ENCODE data around the gene PSG11. TPM values are rescaled to one million over a fixed set of nuclear protein-coding genes. Genes with fewer than 3 reads are reported as not detected.
"Not testable (repeated sequence)": the region's sequence is repeated elsewhere in the genome, so short reads cannot be mapped to it uniquely, and the experiment has no call there.

Gene PSG11
- total and polyA plus RNA-seq, 2 of the 8 experiments (the other 6 are each of a cell fraction or from before 2014, with no cell fraction given): not detected

GRCh38 chr19:43060254-43060653 lies 34.0 kb upstream of the PSG11 start:
- H2BK120ac ChIP-seq (replicated peaks; ENCODE audit: low read depth, low read length); H3K4me2 ChIP-seq (ENCODE audit: insufficient read depth in 1 of 2, low read depth in 2 of 2, low read length in 2 of 2); H2AK5ac ChIP-seq (ENCODE audit: low read depth, low read length); H3K18ac ChIP-seq (ENCODE audit: extremely low read depth, low read length); H3K4ac ChIP-seq (replicated peaks; ENCODE audit: insufficient read length, low read depth, low read length); H4K20me1 ChIP-seq (replicated peaks in 1 of 2; ENCODE audit: control insufficient read depth in 1 of 2, insufficient read depth in 2 of 2, low read length in 2 of 2); POLR2A ChIA-PET (ENCODE audit: partially characterized antibody); H3K9ac ChIP-seq (replicated peaks in 1 of 4; ENCODE audit: extremely low read depth in 1 of 4, low read depth in 3 of 4, low read length in 3 of 4); H3K23me2 ChIP-seq (ENCODE audit: low read depth, low read length); H2BK12ac ChIP-seq (ENCODE audit: low read depth, low read length); H2BK20ac ChIP-seq (ENCODE audit: low read length); H3K14ac ChIP-seq (ENCODE audit: insufficient read length); DNase-seq (ENCODE audit: low read depth in 1 of 2, low spot score in 2 of 2); H3K27ac ChIP-seq (ENCODE audit: low read depth, low read length); H4K8ac ChIP-seq (ENCODE audit: extremely low read depth, insufficient read depth, low read length); H3K4me3 ChIP-seq (ENCODE audit: extremely low read depth in 1 of 4, insufficient read depth in 2 of 4, low read depth in 3 of 4, low read length in 4 of 4); H3K23ac ChIP-seq (ENCODE audit: insufficient read length); H2BK15ac ChIP-seq (ENCODE audit: low read length); H4K5ac ChIP-seq (ENCODE audit: insufficient read length, low read depth, low read length); H3K56ac ChIP-seq (replicated peaks; ENCODE audit: insufficient read length, low read depth, low read length); CTCF ChIA-PET (ENCODE audit: partially characterized antibody); H3K4me1 ChIP-seq (replicated peaks in 1 of 4; ENCODE audit: control insufficient read depth in 3 of 4, insufficient read depth in 4 of 4, low read length in 3 of 4); H4K91ac ChIP-seq (replicated peaks; ENCODE audit: insufficient read length, low read length); FAIRE-seq; H3K36me3 ChIP-seq (ENCODE audit: control insufficient read depth in 2 of 4, insufficient read depth in 4 of 4, low read length in 3 of 4); H2AFZ ChIP-seq (ENCODE audit: low read length); H3K27me3 ChIP-seq (replicated peaks in 1 of 4; ENCODE audit: control insufficient read depth in 3 of 4, extremely low read depth in 1 of 4, insufficient read depth in 3 of 4, low read length in 3 of 4); H2BK5ac ChIP-seq (ENCODE audit: low read depth, low read length); H3K79me2 ChIP-seq (ENCODE audit: control insufficient read depth in 1 of 2, insufficient read depth in 2 of 2, low read length in 2 of 2); H3K79me1 ChIP-seq (ENCODE audit: low read depth, low read length): not testable (repeated sequence)
- peaks cover 2 to 39% of the 10 kb centered on the region in 2 experiments; a peak in 2 of 4 replicates for H3K9me3 ChIP-seq (ENCODE audit: insufficient read depth in 2 of 2, low read depth in 1 of 2, low read length in 1 of 2)
- 59% methylated on average over 3 of the region's 3 CpGs; no CpG with 5 or more reads in 1 of the 2 experiments for WGBS, 2 experiments (ENCODE audit: extremely low coverage in 1 of 2, insufficient coverage in 1 of 2, insufficient read length in 1 of 2, insufficient replicate concordance in 2 of 2, low coverage in 1 of 2, low lambda C conversion rate in 2 of 2, missing lambda C conversion rate in 1 of 2)

- H3K79me1 ChIP-seq (ENCODE audit: low read depth, low read length); H3K79me2 ChIP-seq (ENCODE audit: control insufficient read depth in 1 of 2, insufficient read depth in 2 of 2, low read length in 2 of 2); H4K5ac ChIP-seq (ENCODE audit: insufficient read length, low read depth, low read length); H2AFZ ChIP-seq (ENCODE audit: low read length); POLR2A ChIA-PET (ENCODE audit: partially characterized antibody); H3K23me2 ChIP-seq (ENCODE audit: low read depth, low read length); H4K20me1 ChIP-seq (replicated peaks in 1 of 2; ENCODE audit: control insufficient read depth in 1 of 2, insufficient read depth in 2 of 2, low read length in 2 of 2); H2AK5ac ChIP-seq (ENCODE audit: low read depth, low read length); H3K4me1 ChIP-seq (replicated peaks in 1 of 4; ENCODE audit: control insufficient read depth in 3 of 4, insufficient read depth in 4 of 4, low read length in 3 of 4); H3K4ac ChIP-seq (replicated peaks; ENCODE audit: insufficient read length, low read depth, low read length); H2BK20ac ChIP-seq (ENCODE audit: low read length); H2BK5ac ChIP-seq (ENCODE audit: low read depth, low read length); DNase-seq (ENCODE audit: low read depth in 1 of 2, low spot score in 2 of 2); H3K4me2 ChIP-seq (ENCODE audit: insufficient read depth in 1 of 2, low read depth in 2 of 2, low read length in 2 of 2); H3K56ac ChIP-seq (replicated peaks; ENCODE audit: insufficient read length, low read depth, low read length); H4K8ac ChIP-seq (ENCODE audit: extremely low read depth, insufficient read depth, low read length); H3K36me3 ChIP-seq (ENCODE audit: control insufficient read depth in 2 of 4, insufficient read depth in 4 of 4, low read length in 3 of 4); H3K9ac ChIP-seq (replicated peaks in 1 of 4; ENCODE audit: extremely low read depth in 1 of 4, low read depth in 3 of 4, low read length in 3 of 4); H2BK15ac ChIP-seq (ENCODE audit: low read length); CTCF ChIA-PET (ENCODE audit: partially characterized antibody); H3K27me3 ChIP-seq (replicated peaks in 1 of 4; ENCODE audit: control insufficient read depth in 3 of 4, extremely low read depth in 1 of 4, insufficient read depth in 3 of 4, low read length in 3 of 4); H3K18ac ChIP-seq (ENCODE audit: extremely low read depth, low read length); H3K4me3 ChIP-seq (ENCODE audit: extremely low read depth in 1 of 4, insufficient read depth in 2 of 4, low read depth in 3 of 4, low read length in 4 of 4); H3K14ac ChIP-seq (ENCODE audit: insufficient read length); H3K27ac ChIP-seq (ENCODE audit: low read depth, low read length); H3K23ac ChIP-seq (ENCODE audit: insufficient read length); H2BK12ac ChIP-seq (ENCODE audit: low read depth, low read length); H2BK120ac ChIP-seq (replicated peaks; ENCODE audit: low read depth, low read length); H4K91ac ChIP-seq (replicated peaks; ENCODE audit: insufficient read length, low read length); FAIRE-seq: not testable (repeated sequence)
- peaks cover 2 to 37% of the 10 kb centered on the region in 2 experiments; a peak in 2 of 4 replicates for H3K9me3 ChIP-seq (ENCODE audit: insufficient read depth in 2 of 2, low read depth in 1 of 2, low read length in 1 of 2)
- WGBS, 2 experiments (ENCODE audit: extremely low coverage in 1 of 2, insufficient coverage in 1 of 2, insufficient read length in 1 of 2, insufficient replicate concordance in 2 of 2, low coverage in 1 of 2, low lambda C conversion rate in 2 of 2, missing lambda C conversion rate in 1 of 2): 90% methylated on average over 2 of the region's 2 CpGs; no CpG with 5 or more reads in 1 of the 2 experiments
Measured at GRCh38 chr19:43059482-43059881, 33.2 kb upstream of the PSG11 start.
